Activated naive CD8-positive, alpha-beta T cell treated with anti-CD3 and anti-CD28 coated beads, Interleukin-2, amount 50 U/mL, for 24 hours (primary cell): ENCODE measurements around the gene PACSIN1.

Source experiments
- ATAC-seq: fragments of 150-1000 bp; cut with Tn5 transposase; one replicate; pipeline ENCODE4 v1.10.0; 2021
- DNase-seq: peaks from one replicate; pipeline ENCODE4 v3.0.0; 2021
- H3K27ac Mint-ChIP-seq: one replicate; pipeline ENCODE4 v1.8.0; 2021; ENCODE audit warnings: mild to moderate bottlenecking, mixed read lengths
- H3K27me3 Mint-ChIP-seq: one replicate; pipeline ENCODE4 v1.8.0; 2021; ENCODE audit warnings: mixed read lengths
- H3K36me3 Mint-ChIP-seq: one replicate; pipeline ENCODE4 v1.8.0; 2021; ENCODE audit warnings: low read depth, mixed read lengths
- H3K4me1 Mint-ChIP-seq: one replicate; pipeline ENCODE4 v1.8.0; 2021; ENCODE audit warnings: mixed read lengths
- H3K4me3 Mint-ChIP-seq: one replicate; pipeline ENCODE4 v1.8.0; 2021; ENCODE audit warnings: mild to moderate bottlenecking, moderate library complexity, mixed read lengths
- H3K9me3 Mint-ChIP-seq: one replicate; pipeline ENCODE4 v1.8.0; 2021; ENCODE audit warnings: mixed read lengths

The PACSIN1 gene

DNA sequence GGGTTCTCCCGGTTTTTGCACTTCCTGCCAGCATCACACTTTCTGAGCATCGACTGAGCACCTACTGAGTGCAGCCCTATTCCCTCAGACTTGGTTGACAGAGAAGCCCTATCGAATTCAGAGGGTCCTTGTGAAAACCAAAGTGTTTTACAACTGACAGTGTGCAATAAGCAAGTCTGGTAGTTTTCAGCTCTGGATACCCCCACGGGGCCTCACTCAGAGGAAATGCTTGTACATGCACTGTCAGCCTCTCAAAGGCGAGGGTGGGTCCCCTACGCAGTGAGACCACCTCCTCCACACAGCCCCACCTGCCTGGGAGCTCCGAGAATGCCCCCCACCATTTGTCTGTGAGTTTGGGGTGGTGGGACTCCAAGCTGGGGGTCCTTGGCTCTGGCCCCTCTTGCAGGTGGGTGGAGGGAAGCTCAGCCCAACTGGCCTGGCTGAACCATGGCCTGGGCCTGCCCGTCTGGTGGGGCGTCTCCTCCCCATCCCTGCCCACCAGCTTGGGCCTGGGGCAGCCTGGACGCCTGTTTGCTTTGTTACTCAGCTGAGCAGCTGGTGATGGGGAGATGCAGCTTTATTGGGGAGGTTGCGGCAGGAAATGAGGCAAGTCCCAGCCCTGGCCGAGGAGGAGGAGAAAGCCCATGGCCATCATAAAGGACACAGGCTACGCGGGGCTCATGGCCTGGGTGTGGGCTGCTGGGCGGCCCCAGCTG lies 88.6 kb downstream of the PACSIN1 start:
- H3K27me3 Mint-ChIP-seq, result peaks cover 2% of the 10 kb centered on the region
- DNase-seq (no peak), ATAC-seq (no peak)
- H3K9me3 Mint-ChIP-seq, result no peaks in the 10 kb centered on the region
- no peak overlapping the region for H3K27ac Mint-ChIP-seq
- peaks cover 1% of the 10 kb centered on the region for H3K4me1 Mint-ChIP-seq
- no peak overlapping the region for H3K4me3 Mint-ChIP-seq
- H3K36me3 Mint-ChIP-seq, result no peaks in the 10 kb centered on the region

DNA sequence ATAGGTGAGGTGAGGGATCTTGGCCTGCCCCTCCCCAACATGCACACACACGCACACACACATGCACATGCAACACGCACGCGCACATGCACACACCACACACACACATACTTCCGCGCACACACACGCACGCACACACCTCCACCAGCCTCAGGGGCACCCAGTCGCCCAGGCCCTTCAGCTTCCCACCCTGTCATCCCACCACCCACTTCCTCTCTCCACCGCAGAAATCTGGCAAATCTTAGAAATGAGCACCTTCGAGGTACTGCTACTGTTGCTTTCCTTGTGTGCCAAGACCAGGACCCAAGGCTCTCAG lies 89.1 kb downstream of the PACSIN1 start:
- H3K27me3 Mint-ChIP-seq, result peaks cover 2% of the 10 kb centered on the region
- ATAC-seq (no peak), DNase-seq (no peak)
- no peak overlapping the region for H3K27ac Mint-ChIP-seq
- H3K4me3 Mint-ChIP-seq, result no peak overlapping the region
- no peaks in the 10 kb centered on the region for H3K9me3 Mint-ChIP-seq
- no peaks in the 10 kb centered on the region for H3K36me3 Mint-ChIP-seq
- peaks cover 1% of the 10 kb centered on the region for H3K4me1 Mint-ChIP-seq

DNA sequence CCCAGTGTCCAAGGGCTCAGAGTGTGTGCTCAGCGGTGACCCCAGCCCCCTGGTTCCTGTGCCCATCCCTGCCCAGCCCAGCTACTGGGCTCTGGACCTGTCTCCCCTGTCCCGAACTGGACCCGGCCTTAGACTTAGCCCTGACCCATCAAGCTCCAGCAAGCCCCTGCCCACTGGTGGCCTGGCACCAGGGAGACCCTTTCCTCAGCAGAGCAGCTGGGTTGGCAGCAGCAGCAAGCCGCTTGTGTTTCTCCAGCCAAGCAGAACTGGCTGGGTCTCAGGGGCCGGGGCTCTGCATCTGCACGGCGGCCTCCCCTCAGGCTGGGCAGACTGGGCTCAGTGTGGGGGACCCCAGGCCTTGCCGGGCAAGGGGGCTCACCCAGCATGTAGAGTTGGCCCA lies 89.5 kb downstream of the PACSIN1 start:
- peaks cover 1% of the 10 kb centered on the region for H3K4me1 Mint-ChIP-seq
- no peak overlapping the region for H3K27ac Mint-ChIP-seq
- ATAC-seq (no peak), DNase-seq (no peak)
- no peaks in the 10 kb centered on the region for H3K9me3 Mint-ChIP-seq
- H3K36me3 Mint-ChIP-seq, result no peaks in the 10 kb centered on the region
- H3K4me3 Mint-ChIP-seq, result no peak overlapping the region
- H3K27me3 Mint-ChIP-seq, result peaks cover 2% of the 10 kb centered on the region

DNA sequence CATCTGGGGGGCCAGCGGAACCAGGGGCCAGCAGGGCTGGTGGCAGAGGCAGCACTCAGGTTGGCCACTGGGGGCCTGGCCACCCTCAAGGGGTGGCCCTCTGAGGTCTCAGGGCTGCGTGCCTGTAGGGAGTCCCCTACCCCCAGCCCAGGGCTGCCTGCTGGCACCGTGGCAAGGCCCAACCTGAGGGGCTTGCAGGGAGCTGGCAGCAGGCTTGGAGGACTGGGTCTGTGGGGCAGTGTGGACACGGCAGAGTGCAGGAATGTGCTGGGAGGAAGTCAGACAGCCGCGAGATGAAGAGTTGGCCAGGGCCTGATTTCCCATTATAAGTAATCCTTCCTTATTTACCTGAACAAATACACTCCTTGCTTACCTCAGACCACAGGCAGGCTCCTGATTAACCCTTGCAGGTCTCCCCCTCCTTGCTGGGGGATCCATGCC lies 90.2 kb downstream of the PACSIN1 start, which contains the start of gene SPDEF:
Gene SPDEF (minus strand): TSS at position 299 of the 441 bp plus-strand sequence. CDS start 11,874 bp downstream, outside the sequence.
- no peaks in the 10 kb centered on the region for H3K36me3 Mint-ChIP-seq
- peaks cover 1% of the 10 kb centered on the region for H3K4me1 Mint-ChIP-seq
- DNase-seq (no peak), ATAC-seq (no peak)
- no peak within 1 kb of the TSS for H3K27ac Mint-ChIP-seq
- peaks cover 2% of the 10 kb centered on the region for H3K27me3 Mint-ChIP-seq
- no peaks in the 10 kb centered on the region for H3K9me3 Mint-ChIP-seq
- H3K4me3 Mint-ChIP-seq, result no peak within 1 kb of the TSS

DNA sequence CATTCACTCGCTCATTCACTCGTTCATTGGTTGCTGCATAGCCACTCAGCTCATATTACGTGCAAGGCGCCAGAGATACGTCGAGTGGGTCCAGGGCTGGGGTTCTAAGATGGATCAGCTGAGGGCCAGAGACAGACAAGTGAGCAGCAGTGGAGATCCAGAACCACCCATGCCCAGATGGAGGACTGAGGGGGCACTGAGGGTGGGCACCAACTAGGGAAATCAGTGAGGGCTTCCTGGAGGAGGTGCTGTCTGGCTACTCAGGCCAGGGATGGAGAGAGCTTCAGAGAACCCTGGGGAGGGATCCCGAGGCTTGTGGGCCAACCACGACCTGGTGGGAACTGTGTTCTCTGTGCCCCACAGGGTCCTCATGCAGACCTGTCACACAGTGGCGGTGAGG lies 90.6 kb downstream of the PACSIN1 start:
- H3K27ac Mint-ChIP-seq, result no peak overlapping the region
- no peaks in the 10 kb centered on the region for H3K36me3 Mint-ChIP-seq
- H3K4me3 Mint-ChIP-seq, result no peak overlapping the region
- peaks cover 2% of the 10 kb centered on the region for H3K27me3 Mint-ChIP-seq
- H3K9me3 Mint-ChIP-seq, result no peaks in the 10 kb centered on the region
- DNase-seq, result no peak
- H3K4me1 Mint-ChIP-seq, result peaks cover 1% of the 10 kb centered on the region
- no peak for ATAC-seq

DNA sequence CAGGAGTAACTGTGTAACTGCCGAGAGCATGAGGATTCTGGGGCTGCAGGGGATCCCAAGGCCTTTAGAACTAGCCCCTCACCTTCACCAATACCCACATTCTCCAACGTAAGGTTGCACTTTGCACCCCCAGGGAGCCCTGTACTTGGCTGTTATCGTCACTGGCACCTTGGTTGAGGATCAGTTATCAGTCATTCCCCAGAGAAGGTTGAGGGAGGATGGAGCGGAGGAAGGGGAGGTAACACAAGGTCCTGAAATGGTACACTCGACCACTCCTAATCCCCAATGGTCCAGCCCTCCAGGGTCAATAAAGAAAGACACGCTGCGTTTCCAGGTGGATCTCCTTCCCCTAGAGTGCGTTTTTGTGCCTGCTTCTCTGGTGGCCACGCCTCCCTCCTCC lies 91.4 kb downstream of the PACSIN1 start:
- DNase-seq (no peak), ATAC-seq (no peak)
- Mint-ChIP-seq H3K27ac (no peak overlapping the region), H3K4me3 (no peak overlapping the region), H3K9me3 (no peaks in the 10 kb centered on the region), H3K27me3 (peaks cover 2% of the 10 kb centered on the region), H3K36me3 (no peaks in the 10 kb centered on the region), H3K4me1 (peaks cover 1% of the 10 kb centered on the region)

DNA sequence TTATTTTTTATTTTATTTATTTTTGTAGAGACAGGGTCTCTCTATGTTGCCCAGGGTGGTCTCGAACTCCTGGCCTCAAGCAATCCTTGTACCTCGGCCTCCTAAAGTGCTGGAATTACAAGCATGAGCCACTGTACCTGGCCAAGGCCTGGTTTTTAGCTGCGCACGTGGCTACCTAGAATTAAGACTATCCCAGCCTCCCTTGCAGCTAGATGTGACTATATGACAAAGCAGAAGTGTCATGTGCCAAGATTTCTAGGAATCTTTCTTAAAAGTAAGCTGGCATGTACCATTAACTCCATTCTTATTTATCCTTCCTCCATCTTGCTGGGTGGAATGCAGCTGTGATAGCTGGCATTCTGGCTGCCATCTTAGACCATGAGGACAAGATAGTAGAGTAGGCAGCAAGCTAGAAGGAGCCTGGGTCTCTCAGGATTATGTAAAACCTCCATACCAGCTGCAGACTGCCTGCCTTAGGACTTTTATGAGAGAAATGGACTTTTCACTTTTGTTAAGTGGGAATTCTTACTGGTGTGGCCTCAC lies 92.4 kb downstream of the PACSIN1 start:
- ATAC-seq, result no peak
- DNase-seq, result no peak
- Mint-ChIP-seq H3K9me3 (no peaks in the 10 kb centered on the region), H3K27ac (no peak overlapping the region), H3K4me1 (peaks cover 1% of the 10 kb centered on the region), H3K36me3 (no peaks in the 10 kb centered on the region), H3K27me3 (peaks cover 2% of the 10 kb centered on the region), H3K4me3 (no peak overlapping the region)

DNA sequence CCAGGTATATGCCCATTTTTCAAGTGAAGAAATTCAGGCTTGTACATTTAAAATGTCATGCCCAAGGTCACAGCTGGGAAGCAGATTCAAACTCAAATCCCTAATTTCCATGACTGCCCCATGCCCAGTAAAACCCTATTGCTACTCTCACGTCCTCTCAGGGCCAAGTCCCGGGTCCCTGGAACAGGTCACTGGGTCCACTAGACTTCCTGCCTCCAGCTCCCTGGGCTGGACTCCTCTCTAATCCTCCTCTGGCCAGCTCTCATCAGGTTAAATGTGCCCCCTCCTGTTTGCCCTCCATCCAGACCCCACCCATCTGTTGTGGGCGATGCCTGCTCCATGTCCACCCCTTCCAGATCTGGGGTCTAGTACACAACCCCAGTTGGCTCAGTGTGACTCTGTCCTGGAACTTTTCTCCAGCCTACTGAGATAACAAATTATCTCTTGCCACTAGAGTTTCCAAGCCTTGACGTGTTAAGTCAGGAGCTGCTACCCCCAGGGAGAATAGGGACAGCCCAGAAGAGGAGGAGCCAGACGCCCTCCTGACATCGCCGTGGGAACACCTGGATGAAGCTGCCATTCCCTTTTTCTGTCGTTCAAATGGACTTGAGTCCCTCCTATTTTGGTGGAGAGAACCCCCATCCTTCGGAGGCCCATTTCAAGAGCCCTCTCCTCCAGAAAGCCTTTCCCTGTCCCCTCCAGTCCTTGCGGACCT lies 93.9 kb downstream of the PACSIN1 start:
- no peaks in the 10 kb centered on the region for H3K4me1 Mint-ChIP-seq

DNA sequence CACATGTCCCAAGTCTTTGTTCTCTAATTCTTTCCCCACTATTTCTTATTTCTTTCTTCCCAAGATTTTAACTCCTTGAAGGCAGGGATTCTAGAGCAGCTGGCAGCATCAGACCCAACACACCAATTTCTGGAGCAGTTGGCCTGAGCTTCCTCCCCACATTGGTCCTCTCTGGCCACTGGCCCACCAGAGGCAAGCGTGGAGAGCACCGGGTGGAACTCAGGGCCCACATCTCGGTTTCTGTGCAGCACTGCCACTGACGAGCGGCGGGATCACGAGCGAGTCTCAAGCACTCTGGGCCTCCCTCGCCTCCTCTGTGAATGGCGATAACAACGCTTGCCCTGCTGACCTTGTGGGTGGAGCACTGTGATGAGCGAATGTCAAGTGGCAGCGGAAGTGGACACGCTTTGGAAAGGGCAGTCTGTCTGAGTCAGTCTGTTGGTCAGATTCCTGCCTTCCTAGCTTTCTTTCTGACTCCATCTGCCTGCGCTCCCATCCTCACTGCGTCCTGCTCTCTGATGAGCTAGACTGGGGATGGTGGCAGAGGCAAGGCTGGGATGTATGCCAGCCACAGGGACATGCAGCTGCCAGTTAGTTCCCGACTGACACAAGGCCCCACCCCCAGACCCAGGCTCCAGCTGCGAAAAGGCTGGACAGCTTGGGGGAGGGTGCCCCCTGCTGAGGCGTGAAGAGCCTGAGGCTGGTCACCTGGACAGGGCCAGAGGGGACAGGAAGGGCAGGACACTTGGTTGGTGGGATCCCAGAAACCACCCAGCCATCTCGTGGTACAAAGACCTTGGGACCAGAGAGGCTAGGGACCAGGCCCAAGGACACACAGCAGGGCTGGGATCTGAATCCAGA lies 94.7 kb downstream of the PACSIN1 start:
- no peak overlapping the region for H3K4me3 Mint-ChIP-seq
- no peak for DNase-seq
- H3K4me1 Mint-ChIP-seq, result no peaks in the 10 kb centered on the region
- no peaks in the 10 kb centered on the region for H3K9me3 Mint-ChIP-seq
- H3K36me3 Mint-ChIP-seq, result no peaks in the 10 kb centered on the region
- no peak for ATAC-seq
- H3K27me3 Mint-ChIP-seq, result no peaks in the 10 kb centered on the region
- H3K27ac Mint-ChIP-seq, result no peak overlapping the region

More for the DNA sequence above, 93.9 kb downstream of the PACSIN1 start:
- ATAC-seq (no peak), DNase-seq (no peak)
- H3K27ac Mint-ChIP-seq, result no peak overlapping the region
- H3K36me3 Mint-ChIP-seq, result no peaks in the 10 kb centered on the region
- no peak overlapping the region for H3K4me3 Mint-ChIP-seq
- peaks cover 2% of the 10 kb centered on the region for H3K27me3 Mint-ChIP-seq
- no peaks in the 10 kb centered on the region for H3K9me3 Mint-ChIP-seq

DNA sequence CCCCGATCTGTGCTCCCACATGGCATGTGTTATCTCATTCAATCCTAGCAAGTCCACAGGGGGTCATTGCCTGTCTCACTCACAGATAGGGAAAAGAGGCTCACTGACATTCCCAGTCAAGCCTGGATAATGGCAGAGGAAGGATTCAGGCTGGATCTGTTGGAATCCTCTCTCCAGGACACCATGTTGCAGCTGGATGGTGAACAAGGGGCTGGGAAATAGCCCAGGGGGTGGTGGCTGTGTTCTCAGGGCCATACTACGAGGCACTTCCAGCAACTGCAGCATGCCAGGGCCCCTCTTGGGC lies 95.3 kb downstream of the PACSIN1 start:
- no peak for ATAC-seq
- no peaks in the 10 kb centered on the region for H3K4me1 Mint-ChIP-seq
- no peak overlapping the region for H3K27ac Mint-ChIP-seq
- H3K36me3 Mint-ChIP-seq, result no peaks in the 10 kb centered on the region
- H3K4me3 Mint-ChIP-seq, result no peak overlapping the region
- peaks cover 4% of the 10 kb centered on the region for H3K27me3 Mint-ChIP-seq
- no peak for DNase-seq
- no peaks in the 10 kb centered on the region for H3K9me3 Mint-ChIP-seq

DNA sequence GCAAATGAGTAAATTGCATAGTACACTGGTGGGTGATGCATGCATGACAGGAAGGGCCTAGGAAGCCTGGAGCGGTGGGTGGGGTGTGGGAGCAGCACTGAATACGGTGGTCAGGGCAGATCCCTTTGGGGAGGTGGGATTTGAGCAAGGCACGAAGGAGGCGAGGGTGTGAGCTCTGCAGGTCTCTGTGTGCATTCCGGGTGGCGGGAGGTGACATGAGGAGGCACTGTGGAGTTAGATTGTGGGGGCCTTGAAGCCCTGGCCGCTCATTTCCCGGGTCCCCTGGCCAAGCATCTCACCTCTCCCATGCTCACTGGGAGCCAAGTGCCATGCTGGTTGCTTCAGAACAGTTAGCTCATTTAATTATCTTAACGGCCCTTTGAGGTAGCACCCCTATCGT lies 96.5 kb downstream of the PACSIN1 start:
- ATAC-seq, result no peak
- Mint-ChIP-seq H3K4me1 (no peaks in the 10 kb centered on the region), H3K27me3 (peaks cover 5% of the 10 kb centered on the region), H3K36me3 (no peaks in the 10 kb centered on the region), H3K27ac (no peak overlapping the region), H3K4me3 (no peak overlapping the region), H3K9me3 (no peaks in the 10 kb centered on the region)
- no peak for DNase-seq

DNA sequence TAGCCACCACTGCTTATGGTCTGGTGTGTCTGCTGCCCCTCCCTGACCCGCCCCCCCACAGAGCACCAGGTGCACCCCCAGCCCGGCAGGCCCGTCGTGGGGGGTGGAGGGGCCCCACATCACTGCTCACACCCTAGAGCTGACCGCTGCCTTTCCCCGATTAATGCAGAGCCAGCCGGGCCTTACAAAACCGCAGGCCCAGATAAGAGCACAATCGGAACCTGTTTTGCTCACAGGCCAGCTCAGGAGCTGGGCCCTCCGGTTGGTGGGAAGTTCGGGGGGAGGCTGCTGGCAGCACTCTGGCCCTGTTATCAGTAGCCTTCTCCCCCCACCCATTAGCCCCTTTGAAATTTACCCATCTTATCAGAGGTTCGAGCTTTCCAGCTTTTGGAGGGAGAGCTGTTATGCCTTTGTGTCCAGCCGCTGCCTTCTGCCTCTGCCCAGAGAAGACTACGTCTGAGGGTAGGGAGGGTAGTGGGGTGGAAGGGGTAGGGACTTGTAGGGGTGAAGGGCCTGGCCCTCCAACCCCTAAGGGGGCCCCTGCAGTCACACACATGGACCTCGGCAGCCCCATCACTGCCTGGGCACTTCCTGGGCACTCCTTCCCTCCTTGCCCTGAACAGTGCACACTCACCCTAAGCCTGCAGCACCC lies 97.1 kb downstream of the PACSIN1 start:
- Mint-ChIP-seq H3K36me3 (no peaks in the 10 kb centered on the region), H3K4me3 (no peak overlapping the region), H3K9me3 (no peaks in the 10 kb centered on the region), H3K27me3 (peaks cover 5% of the 10 kb centered on the region), H3K4me1 (no peaks in the 10 kb centered on the region), H3K27ac (no peak overlapping the region)
- DNase-seq (no peak), ATAC-seq (no peak)

DNA sequence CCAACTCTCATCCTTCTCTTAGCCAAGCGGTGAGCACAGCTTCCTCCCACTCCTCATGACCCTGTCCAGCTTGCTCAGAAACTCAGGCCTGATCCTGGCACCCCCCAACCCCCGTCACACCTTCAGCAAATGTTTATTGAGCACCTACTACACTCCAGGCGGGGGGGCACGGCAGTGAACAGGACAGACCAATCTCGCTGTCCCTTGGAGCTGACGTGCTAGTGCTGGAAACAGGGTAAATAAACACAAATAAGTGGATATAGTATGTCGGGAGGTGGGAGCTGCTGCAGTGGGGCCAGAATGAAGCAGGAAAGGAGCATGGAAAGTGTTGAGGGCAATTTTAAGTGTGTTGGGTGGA lies 97.6 kb downstream of the PACSIN1 start:
- H3K27ac Mint-ChIP-seq, result no peak overlapping the region
- DNase-seq, result no peak
- H3K9me3 Mint-ChIP-seq, result no peaks in the 10 kb centered on the region
- no peak overlapping the region for H3K4me3 Mint-ChIP-seq
- ATAC-seq, result no peak
- peaks cover 5% of the 10 kb centered on the region for H3K27me3 Mint-ChIP-seq
- H3K36me3 Mint-ChIP-seq, result no peaks in the 10 kb centered on the region
- no peaks in the 10 kb centered on the region for H3K4me1 Mint-ChIP-seq

DNA sequence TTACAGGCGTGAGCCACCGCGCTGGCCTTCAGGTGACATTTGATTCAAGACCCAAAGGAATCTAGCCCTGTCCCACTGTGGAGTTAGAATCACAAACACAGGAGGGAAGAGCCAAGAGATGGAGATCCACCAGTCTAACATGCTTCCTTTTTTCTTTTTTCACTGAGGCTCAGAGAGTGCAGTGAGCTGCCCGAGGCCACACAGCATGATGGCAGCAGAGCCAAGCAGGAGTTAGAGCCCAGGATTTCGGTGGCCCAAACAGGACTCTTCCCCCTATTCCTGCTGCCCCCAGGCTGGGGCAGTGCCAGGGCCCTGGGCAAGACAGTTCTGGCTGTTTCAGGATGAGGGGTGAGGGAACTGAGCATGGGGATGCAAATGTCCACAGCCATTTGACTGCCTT lies 98.3 kb downstream of the PACSIN1 start:
- Mint-ChIP-seq H3K4me1 (no peaks in the 10 kb centered on the region), H3K27ac (no peak overlapping the region), H3K27me3 (peaks cover 5% of the 10 kb centered on the region), H3K36me3 (no peaks in the 10 kb centered on the region), H3K4me3 (no peak overlapping the region), H3K9me3 (no peaks in the 10 kb centered on the region)
- DNase-seq (no peak), ATAC-seq (no peak)
